K562 (cell line): ENCODE data around the gene SLC22A4. TPM values are rescaled to one million over a fixed set of nuclear protein-coding genes. Genes with fewer than 3 reads are reported as not detected.

ENCODE experiments used
- ARID2 ChIP-seq: fragments of 450-650 bp; IDR thresholded peaks from 2 replicates; pipeline ENCODE4 v1.6.1; 2017; ENCODE audit warnings: antibody characterized with exemption, mild to moderate bottlenecking
- U2AF1 ChIP-seq: fragments of 200-400 bp; formaldehyde crosslinking; optimal IDR thresholded peaks from 2 replicates; pipeline ENCODE3; 2017; ENCODE audit warnings: mild to moderate bottlenecking, low read depth, low read length, moderate library complexity
- ZNF324 ChIP-seq: fragments of 250-450 bp; sonication (Bioruptor Pico); IDR thresholded peaks from 2 replicates; pipeline ENCODE4 v1.4.0; 2020; ENCODE audit warnings: mild to moderate bottlenecking
- polyA plus RNA-seq, 8 experiments: library from polyadenylated mRNA; depleted of rRNA in 4 of 8; stranded (reverse) in 5 of 8; unstranded in 3 of 8; fragments of >200 nt; fragmentation: Nextera tagmentation in 2 of 8; fragmentation: Illumina TruSeq in 1 of 8; extraction: Ambion mirVana in 2 of 8; extraction: Trizol in 1 of 8; gene quantifications; 2 replicates each; pipeline versions ENCODE4 v1.2.1 to v1.2.3, GENCODE V29; 2011 to 2014; ENCODE audit warnings: inconsistent platforms in 1 of 8, missing spikeins in 1 of 8
- total RNA-seq, 7 experiments: library from RNA; depleted of rRNA in 6 of 7; stranded (reverse); fragments of >200 nt in 6 of 7; fragmentation: Illumina TruSeq in 2 of 7; extraction: Trizol in 2 of 7; gene quantifications; 2 replicates each; pipeline versions ENCODE4 v1.2.1 to v1.2.3, GENCODE V29; 2011 to 2021; ENCODE audit warnings: low replicate concordance in 1 of 7
- TF ChIP-seq, protein P1 (sequence below), 3 experiments: IDR thresholded peaks in 2 of 3; conservative IDR thresholded peaks in 1 of 3; 2 replicates each; pipeline ENCODE4 v1.5.1; 2011 to 2012; ENCODE audit warnings: low read length in 3 of 3, mild to moderate bottlenecking in 3 of 3, control low read depth in 2 of 3, improper control_type of control experiment in 1 of 3, inconsistent platforms in 1 of 3, low read depth in 1 of 3, mixed read lengths in 1 of 3, moderate library complexity in 1 of 3; ENCODE audit not compliant: insufficient read depth in 2 of 3
- TF ChIP-seq, protein P2 (sequence below): fragments of 450-650 bp; formaldehyde crosslinking; IDR thresholded peaks from 2 replicates; pipeline ENCODE4 v1.4.0; 2020; ENCODE audit warnings: mild to moderate bottlenecking, moderate library complexity
- TF ChIP-seq, protein P3 (sequence below): sonication (generic); IDR thresholded peaks from 2 replicates; pipeline ENCODE4 v1.6.1; 2016
- TF ChIP-seq, protein P4 (sequence below): IDR thresholded peaks from 2 replicates; pipeline ENCODE4 v1.6.1; 2011; ENCODE audit warnings: borderline replicate concordance, low read depth, mild to moderate bottlenecking, moderate library complexity, low read length; ENCODE audit not compliant: insufficient read depth, poor library complexity, severe bottlenecking
- TF ChIP-seq, protein P5 (sequence below), 2 experiments: fragments of 450-650 bp in 1 of 2; IDR thresholded peaks; 2 replicates each; pipeline ENCODE4 v1.6.1; 2011 to 2017; ENCODE audit warnings: low read depth in 2 of 2, antibody characterized with exemption in 1 of 2, borderline replicate concordance in 1 of 2, low read length in 1 of 2, mild to moderate bottlenecking in 1 of 2, mixed read lengths in 1 of 2; ENCODE audit not compliant: control insufficient read depth in 1 of 2

Gene SLC22A4
- total and polyA plus RNA-seq, 9 of the 15 experiments (the other 6 are each of a cell fraction or from before 2014, with no cell fraction given): 2.7 to 9.5 (median 6.2) TPM

DNA sequence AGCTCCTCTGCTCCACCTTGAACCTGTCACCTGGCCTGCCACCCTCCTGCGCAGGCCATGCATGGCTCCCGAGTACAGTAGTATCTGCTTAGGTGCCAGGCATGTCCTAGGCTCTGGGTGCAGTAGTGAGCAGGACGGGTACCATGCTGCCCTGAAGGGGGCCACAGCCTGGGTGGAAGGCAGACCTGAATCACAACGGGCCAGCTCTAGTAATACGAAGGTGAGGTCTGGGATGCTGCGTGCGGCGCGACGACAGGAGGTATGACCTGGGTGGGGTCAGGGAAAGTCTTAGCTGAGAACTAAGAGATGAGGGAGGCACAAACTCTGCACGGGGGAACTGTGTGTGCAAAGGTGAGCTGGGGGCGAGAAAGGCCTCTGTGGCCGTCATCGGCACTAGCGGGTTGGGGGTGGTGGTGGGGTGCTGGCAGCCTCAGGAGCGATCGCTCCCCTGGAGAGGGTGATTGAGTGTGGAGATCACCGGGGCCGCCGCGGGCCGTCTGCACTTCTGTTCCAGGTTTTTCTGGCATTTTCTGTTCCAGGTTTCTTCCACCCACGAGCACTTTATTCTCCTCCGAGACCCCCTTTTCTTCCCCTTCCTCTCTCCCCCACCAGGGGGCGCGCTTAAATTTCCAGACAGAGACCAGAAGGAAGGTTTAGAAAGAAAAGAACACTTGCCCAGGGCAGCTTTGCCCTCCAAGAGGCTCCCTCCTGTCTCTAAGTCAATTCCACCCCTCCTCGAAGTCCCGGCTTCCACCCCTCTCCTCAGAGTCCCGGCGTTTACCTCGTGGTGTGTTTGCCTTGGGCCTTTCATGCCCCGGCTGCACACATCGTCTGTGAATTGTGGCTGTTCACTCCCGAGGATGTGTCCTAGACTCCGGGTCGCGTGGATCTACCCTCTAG, 21.6 kb upstream of the SLC22A4 start (continued):
- TF ChIP-seq, protein P1, sequence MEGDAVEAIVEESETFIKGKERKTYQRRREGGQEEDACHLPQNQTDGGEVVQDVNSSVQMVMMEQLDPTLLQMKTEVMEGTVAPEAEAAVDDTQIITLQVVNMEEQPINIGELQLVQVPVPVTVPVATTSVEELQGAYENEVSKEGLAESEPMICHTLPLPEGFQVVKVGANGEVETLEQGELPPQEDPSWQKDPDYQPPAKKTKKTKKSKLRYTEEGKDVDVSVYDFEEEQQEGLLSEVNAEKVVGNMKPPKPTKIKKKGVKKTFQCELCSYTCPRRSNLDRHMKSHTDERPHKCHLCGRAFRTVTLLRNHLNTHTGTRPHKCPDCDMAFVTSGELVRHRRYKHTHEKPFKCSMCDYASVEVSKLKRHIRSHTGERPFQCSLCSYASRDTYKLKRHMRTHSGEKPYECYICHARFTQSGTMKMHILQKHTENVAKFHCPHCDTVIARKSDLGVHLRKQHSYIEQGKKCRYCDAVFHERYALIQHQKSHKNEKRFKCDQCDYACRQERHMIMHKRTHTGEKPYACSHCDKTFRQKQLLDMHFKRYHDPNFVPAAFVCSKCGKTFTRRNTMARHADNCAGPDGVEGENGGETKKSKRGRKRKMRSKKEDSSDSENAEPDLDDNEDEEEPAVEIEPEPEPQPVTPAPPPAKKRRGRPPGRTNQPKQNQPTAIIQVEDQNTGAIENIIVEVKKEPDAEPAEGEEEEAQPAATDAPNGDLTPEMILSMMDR (IDR thresholded peaks at IDR 0.05 in 2 of 3, conservative IDR thresholded peaks at IDR 0.05 in 1 of 3; ENCODE audit: insufficient read depth in 2 of 3, low read depth in 1 of 3, low read length in 3 of 3): peak; percentile 82 to 89 (median 84)
- TF ChIP-seq, protein P2, sequence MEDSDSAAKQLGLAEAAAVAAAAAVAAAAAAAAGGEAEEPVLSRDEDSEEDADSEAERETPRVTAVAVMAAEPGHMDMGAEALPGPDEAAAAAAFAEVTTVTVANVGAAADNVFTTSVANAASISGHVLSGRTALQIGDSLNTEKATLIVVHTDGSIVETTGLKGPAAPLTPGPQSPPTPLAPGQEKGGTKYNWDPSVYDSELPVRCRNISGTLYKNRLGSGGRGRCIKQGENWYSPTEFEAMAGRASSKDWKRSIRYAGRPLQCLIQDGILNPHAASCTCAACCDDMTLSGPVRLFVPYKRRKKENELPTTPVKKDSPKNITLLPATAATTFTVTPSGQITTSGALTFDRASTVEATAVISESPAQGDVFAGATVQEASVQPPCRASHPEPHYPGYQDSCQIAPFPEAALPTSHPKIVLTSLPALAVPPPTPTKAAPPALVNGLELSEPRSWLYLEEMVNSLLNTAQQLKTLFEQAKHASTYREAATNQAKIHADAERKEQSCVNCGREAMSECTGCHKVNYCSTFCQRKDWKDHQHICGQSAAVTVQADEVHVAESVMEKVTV (CRISPR knock-in tag): peak; percentile 60
- TF ChIP-seq, protein P3, sequence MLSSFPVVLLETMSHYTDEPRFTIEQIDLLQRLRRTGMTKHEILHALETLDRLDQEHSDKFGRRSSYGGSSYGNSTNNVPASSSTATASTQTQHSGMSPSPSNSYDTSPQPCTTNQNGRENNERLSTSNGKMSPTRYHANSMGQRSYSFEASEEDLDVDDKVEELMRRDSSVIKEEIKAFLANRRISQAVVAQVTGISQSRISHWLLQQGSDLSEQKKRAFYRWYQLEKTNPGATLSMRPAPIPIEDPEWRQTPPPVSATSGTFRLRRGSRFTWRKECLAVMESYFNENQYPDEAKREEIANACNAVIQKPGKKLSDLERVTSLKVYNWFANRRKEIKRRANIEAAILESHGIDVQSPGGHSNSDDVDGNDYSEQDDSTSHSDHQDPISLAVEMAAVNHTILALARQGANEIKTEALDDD: no peak
- peak; percentile 71 for TF ChIP-seq ARID2
- TF ChIP-seq, protein P4, sequence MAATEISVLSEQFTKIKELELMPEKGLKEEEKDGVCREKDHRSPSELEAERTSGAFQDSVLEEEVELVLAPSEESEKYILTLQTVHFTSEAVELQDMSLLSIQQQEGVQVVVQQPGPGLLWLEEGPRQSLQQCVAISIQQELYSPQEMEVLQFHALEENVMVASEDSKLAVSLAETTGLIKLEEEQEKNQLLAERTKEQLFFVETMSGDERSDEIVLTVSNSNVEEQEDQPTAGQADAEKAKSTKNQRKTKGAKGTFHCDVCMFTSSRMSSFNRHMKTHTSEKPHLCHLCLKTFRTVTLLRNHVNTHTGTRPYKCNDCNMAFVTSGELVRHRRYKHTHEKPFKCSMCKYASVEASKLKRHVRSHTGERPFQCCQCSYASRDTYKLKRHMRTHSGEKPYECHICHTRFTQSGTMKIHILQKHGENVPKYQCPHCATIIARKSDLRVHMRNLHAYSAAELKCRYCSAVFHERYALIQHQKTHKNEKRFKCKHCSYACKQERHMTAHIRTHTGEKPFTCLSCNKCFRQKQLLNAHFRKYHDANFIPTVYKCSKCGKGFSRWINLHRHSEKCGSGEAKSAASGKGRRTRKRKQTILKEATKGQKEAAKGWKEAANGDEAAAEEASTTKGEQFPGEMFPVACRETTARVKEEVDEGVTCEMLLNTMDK: peak; percentile 56
- TF ChIP-seq ZNF324 (CRISPR knock-in tag): no peak
- TF ChIP-seq U2AF1: no peak
- TF ChIP-seq, protein P5, sequence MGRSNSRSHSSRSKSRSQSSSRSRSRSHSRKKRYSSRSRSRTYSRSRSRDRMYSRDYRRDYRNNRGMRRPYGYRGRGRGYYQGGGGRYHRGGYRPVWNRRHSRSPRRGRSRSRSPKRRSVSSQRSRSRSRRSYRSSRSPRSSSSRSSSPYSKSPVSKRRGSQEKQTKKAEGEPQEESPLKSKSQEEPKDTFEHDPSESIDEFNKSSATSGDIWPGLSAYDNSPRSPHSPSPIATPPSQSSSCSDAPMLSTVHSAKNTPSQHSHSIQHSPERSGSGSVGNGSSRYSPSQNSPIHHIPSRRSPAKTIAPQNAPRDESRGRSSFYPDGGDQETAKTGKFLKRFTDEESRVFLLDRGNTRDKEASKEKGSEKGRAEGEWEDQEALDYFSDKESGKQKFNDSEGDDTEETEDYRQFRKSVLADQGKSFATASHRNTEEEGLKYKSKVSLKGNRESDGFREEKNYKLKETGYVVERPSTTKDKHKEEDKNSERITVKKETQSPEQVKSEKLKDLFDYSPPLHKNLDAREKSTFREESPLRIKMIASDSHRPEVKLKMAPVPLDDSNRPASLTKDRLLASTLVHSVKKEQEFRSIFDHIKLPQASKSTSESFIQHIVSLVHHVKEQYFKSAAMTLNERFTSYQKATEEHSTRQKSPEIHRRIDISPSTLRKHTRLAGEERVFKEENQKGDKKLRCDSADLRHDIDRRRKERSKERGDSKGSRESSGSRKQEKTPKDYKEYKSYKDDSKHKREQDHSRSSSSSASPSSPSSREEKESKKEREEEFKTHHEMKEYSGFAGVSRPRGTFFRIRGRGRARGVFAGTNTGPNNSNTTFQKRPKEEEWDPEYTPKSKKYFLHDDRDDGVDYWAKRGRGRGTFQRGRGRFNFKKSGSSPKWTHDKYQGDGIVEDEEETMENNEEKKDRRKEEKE (IDR thresholded peaks at IDR 0.05; ENCODE audit: borderline replicate concordance in 1 of 2, control insufficient read depth in 1 of 2, low read depth in 2 of 2, low read length in 1 of 2): 0 out of 4 replicates have a peak, but pooled peaks of 1 of the 2 experiments have one; percentile 31
